Neural cell (in vitro differentiated cells): ENCODE results near the gene PRR30. TPM values are rescaled to one million over a fixed set of nuclear protein-coding genes. Genes with fewer than 3 reads are reported as not detected.

ENCODE experiments used
- H2AFZ ChIP-seq: fragments of 200-600, 300-800 bp; sonication (generic), shearing (Covaris generic); 2 replicates; pipeline ENCODE4 v1.6.0; 2014; ENCODE audit warnings: low read depth, mild to moderate bottlenecking, antibody characterized with exemption, low read length, moderate library complexity
- H3F3A ChIP-seq: fragments of 200-600 bp; shearing (Covaris generic); 2 replicates; pipeline ENCODE4 v1.6.1; 2016; ENCODE audit warnings: mild to moderate bottlenecking, moderate library complexity, mixed read lengths, antibody characterized with exemption, low read length; ENCODE audit not compliant: insufficient read depth, poor library complexity, severe bottlenecking
- H3K27ac ChIP-seq: fragments of 200-600, 300-800 bp; sonication (generic), shearing (Covaris generic); 2 replicates; pipeline ENCODE4 v1.5.1; 2014; ENCODE audit warnings: mild to moderate bottlenecking, low read length, moderate library complexity
- H3K27me3 ChIP-seq: fragments of 300-800, 200-600 bp; sonication (generic), shearing (Covaris generic); 2 replicates; pipeline ENCODE4 v1.6.0; 2014; ENCODE audit warnings: mild to moderate bottlenecking, low read depth, low read length, moderate library complexity; ENCODE audit not compliant: insufficient read depth
- H3K36me3 ChIP-seq: fragments of 300-800, 200-600 bp; sonication (generic), shearing (Covaris generic); 2 replicates; pipeline ENCODE4 v1.5.1; 2014; ENCODE audit warnings: mild to moderate bottlenecking, antibody characterized with exemption, low read length, moderate library complexity; ENCODE audit not compliant: insufficient read depth
- H3K4me2 ChIP-seq: fragments of 300-800, 200-600 bp; sonication (generic), shearing (Covaris generic); 2 replicates; pipeline ENCODE4 v1.6.0; 2014; ENCODE audit warnings: mild to moderate bottlenecking, low read length
- H3K4me3 ChIP-seq: fragments of 300-800, 200-600 bp; sonication (generic), shearing (Covaris generic); 2 replicates; pipeline ENCODE4 v1.5.1; 2014; ENCODE audit warnings: mild to moderate bottlenecking, low read length, moderate library complexity
- H3K79me2 ChIP-seq: fragments of 200-600 bp; shearing (Covaris generic); replicated peaks from 2 replicates; pipeline ENCODE4 v1.6.0; 2014; ENCODE audit warnings: mild to moderate bottlenecking, low read length, moderate library complexity; ENCODE audit not compliant: insufficient read depth
- H3K9ac ChIP-seq: fragments of 300-800, 200-600 bp; sonication (generic), shearing (Covaris generic); 2 replicates; pipeline ENCODE4 v1.6.1; 2016; ENCODE audit warnings: mild to moderate bottlenecking, low read length, mixed read lengths
- H3K9me2 ChIP-seq: fragments of 200-600 bp; shearing (Covaris generic); 2 replicates; pipeline ENCODE4 v1.6.1; 2016; ENCODE audit warnings: mild to moderate bottlenecking, low read length, mixed read lengths; ENCODE audit not compliant: insufficient read depth
- H3K9me3 ChIP-seq: fragments of 200-600, 300-800 bp; sonication (generic), shearing (Covaris generic); 2 replicates; pipeline ENCODE4 v1.6.1; 2016; ENCODE audit warnings: mild to moderate bottlenecking, mixed run types, low read length, moderate library complexity, mixed read lengths
- H4K20me1 ChIP-seq: fragments of 200-600 bp; shearing (Covaris generic); 2 replicates; pipeline ENCODE4 v1.6.1; 2016; ENCODE audit warnings: mild to moderate bottlenecking, mixed run types; ENCODE audit not compliant: insufficient read depth
- CTCF ChIP-seq: fragments of 450-650 bp; IDR thresholded peaks from 2 replicates; pipeline ENCODE4 v1.5.1; 2014; ENCODE audit warnings: antibody characterized with exemption, mild to moderate bottlenecking, moderate library complexity; ENCODE audit not compliant: poor library complexity, severe bottlenecking
- EP300 ChIP-seq: fragments of 450-650 bp; conservative IDR thresholded peaks from 2 replicates; pipeline ENCODE4 v1.6.1; 2014; ENCODE audit warnings: antibody characterized with exemption, mild to moderate bottlenecking, moderate library complexity; ENCODE audit not compliant: poor library complexity, severe bottlenecking
- EZH2 ChIP-seq: fragments of 200-600, 300-800 bp; shearing (Covaris generic), sonication (generic); IDR thresholded peaks from 2 replicates; pipeline ENCODE4 v1.6.1; 2014; ENCODE audit warnings: antibody characterized with exemption, low read length, borderline replicate concordance, mild to moderate bottlenecking; ENCODE audit not compliant: insufficient read depth, poor library complexity, severe bottlenecking
- MXI1 ChIP-seq: fragments of 450-650 bp; conservative IDR thresholded peaks from 2 replicates; pipeline ENCODE4 v1.6.1; 2014; ENCODE audit warnings: antibody characterized with exemption, mild to moderate bottlenecking; ENCODE audit not compliant: poor library complexity, severe bottlenecking
- POLR2AphosphoS5 ChIP-seq: IDR thresholded peaks from 2 replicates; pipeline ENCODE4 v1.6.1; 2012
- RAD21 ChIP-seq: fragments of 450-650 bp; conservative IDR thresholded peaks from 2 replicates; pipeline ENCODE4 v1.6.1; 2014; ENCODE audit warnings: antibody characterized with exemption, mild to moderate bottlenecking, moderate library complexity
- REST ChIP-seq: IDR thresholded peaks from 2 replicates; pipeline ENCODE4 v1.6.1; 2012; ENCODE audit warnings: borderline replicate concordance
- SMC3 ChIP-seq: fragments of 450-650 bp; conservative IDR thresholded peaks from 2 replicates; pipeline ENCODE4 v1.6.1; 2014; ENCODE audit warnings: antibody characterized with exemption, mild to moderate bottlenecking, moderate library complexity; ENCODE audit not compliant: poor library complexity
- polyA plus RNA-seq: library from polyadenylated mRNA; depleted of rRNA; stranded (reverse); fragments of >200 nt; gene quantifications from 2 replicates; pipeline ENCODE4 v1.2.3, GENCODE V29; 2014

PRR30 gene
- polyA plus RNA-seq, 1 donor from 2014 or later, result not detected

- Histone ChIP-seq H3K27ac (no peak overlapping the region), H3K36me3 (no peaks in the 10 kb centered on the region), H4K20me1 (no peaks in the 10 kb centered on the region), H3K27me3 (no peaks in the 10 kb centered on the region), H3K79me2 (peaks cover 4% of the 10 kb centered on the region), H3K9me2 (no peaks in the 10 kb centered on the region), H2AFZ (no peak overlapping the region), H3K9me3 (no peaks in the 10 kb centered on the region), H3K4me2 (no peak overlapping the region), H3K4me3 (no peak overlapping the region), H3F3A (no peaks in the 10 kb centered on the region), H3K9ac (no peak overlapping the region)
- TF ChIP-seq RAD21 (no peak), SMC3 (no peak), EP300 (no peak), EZH2 (no peak), CTCF (no peak)
These were observed 8.8 kb downstream of the PRR30 start for GRCh38 chr2:27130396-27130795.

GRCh38 chr2:27128668-27129571, 10.3 kb downstream of the PRR30 start:
- TF ChIP-seq SMC3, result no peak
- TF ChIP-seq REST, result no peak
- no peak for TF ChIP-seq EP300
- no peak for TF ChIP-seq POLR2AphosphoS5
- TF ChIP-seq MXI1, result no peak
- TF ChIP-seq EZH2, result no peak
- TF ChIP-seq CTCF, result no peak
- Histone ChIP-seq H3K9ac (no peak overlapping the region), H3K4me3 (no peak overlapping the region), H3K36me3 (no peaks in the 10 kb centered on the region), H3F3A (no peaks in the 10 kb centered on the region), H3K9me3 (no peaks in the 10 kb centered on the region), H3K4me2 (no peak overlapping the region), H4K20me1 (no peaks in the 10 kb centered on the region), H3K79me2 (peaks cover 4% of the 10 kb centered on the region), H3K27ac (no peak overlapping the region), H3K27me3 (peaks cover 3% of the 10 kb centered on the region), H2AFZ (no peak overlapping the region), H3K9me2 (no peaks in the 10 kb centered on the region)
